VCaP (cell line): ENCODE measurements around the gene UPK3A.

Experiments
- H3K27ac ChIP-seq: fragments of 450-650 bp; 2 replicates; pipeline ENCODE4 v1.5.1; 2017
- TF ChIP-seq, protein P1 (sequence below): fragments of 450-650 bp; conservative IDR thresholded peaks from 2 replicates; pipeline ENCODE4 v1.5.1; 2017; ENCODE audit warnings: mild to moderate bottlenecking, moderate library complexity

UPK3A gene

DNA sequence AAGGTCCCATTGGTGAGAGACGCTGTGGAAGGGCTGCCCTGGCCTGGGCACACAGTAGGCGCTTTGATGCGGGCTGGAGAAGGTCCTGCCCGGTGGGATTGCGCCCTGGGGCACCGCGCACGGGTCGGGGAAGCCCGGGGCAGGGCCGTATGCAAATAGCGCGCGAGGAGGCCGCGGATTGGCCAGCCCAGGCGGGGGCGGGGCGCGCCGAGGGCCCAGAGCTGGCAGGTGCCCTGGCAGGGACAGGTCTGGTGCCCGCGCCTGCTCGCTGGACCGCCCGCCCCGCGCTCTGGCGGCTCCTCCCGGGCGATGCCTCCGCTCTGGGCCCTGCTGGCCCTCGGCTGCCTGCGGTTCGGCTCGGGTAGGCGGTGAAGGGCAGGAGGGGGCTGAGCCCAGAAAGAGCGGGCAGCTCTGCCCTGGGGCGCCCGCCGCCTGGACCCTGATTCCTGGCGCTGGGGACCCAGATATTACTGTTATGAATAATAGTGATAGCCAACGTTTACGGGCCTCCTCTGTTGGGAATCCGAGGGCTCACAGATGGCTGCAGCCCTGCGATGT, at the start of gene UPK3A:
UPK3A (plus strand) TSS at position 245 of the 558 bp plus-strand sequence; CDS start at position 310, 65 bp downstream.
- peak within 1 kb of the TSS; percentile 56 for H3K27ac ChIP-seq
- TF ChIP-seq, protein P1, sequence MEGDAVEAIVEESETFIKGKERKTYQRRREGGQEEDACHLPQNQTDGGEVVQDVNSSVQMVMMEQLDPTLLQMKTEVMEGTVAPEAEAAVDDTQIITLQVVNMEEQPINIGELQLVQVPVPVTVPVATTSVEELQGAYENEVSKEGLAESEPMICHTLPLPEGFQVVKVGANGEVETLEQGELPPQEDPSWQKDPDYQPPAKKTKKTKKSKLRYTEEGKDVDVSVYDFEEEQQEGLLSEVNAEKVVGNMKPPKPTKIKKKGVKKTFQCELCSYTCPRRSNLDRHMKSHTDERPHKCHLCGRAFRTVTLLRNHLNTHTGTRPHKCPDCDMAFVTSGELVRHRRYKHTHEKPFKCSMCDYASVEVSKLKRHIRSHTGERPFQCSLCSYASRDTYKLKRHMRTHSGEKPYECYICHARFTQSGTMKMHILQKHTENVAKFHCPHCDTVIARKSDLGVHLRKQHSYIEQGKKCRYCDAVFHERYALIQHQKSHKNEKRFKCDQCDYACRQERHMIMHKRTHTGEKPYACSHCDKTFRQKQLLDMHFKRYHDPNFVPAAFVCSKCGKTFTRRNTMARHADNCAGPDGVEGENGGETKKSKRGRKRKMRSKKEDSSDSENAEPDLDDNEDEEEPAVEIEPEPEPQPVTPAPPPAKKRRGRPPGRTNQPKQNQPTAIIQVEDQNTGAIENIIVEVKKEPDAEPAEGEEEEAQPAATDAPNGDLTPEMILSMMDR = no peak

DNA sequence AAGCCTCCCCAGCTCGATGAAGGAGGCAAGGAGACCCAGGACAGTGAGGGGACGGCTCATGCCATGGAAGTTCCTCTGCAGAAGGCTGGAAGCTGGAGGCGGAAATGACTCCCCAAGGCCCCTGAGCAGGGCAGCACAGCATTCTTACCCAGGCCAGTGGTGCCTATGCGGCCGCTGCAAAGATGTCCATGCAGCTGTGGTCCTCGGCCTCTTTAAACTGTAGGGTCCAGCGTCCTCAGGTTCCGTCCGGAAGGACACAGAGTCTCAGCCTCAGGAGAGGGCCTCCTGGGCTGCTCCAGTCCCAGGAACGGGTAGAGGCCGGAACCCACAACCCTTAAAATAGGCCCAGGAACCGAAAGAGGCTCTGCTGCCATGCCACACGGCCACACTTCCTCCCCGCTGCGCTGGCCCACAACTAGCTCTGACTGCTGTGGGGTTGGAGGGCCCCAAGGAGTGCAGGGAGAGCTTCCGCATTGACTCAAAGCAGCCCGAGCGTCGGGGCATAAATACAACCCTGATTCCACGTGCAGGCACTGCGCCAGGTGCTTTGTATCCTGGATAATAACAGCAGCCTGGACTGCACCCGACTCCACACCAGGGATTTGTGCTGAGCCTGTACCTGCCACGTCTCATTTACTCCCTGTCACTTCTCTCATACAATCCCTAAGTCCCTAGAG, 49.5 kb upstream of the UPK3A start:
- no peak overlapping the region for H3K27ac ChIP-seq
- TF ChIP-seq, protein P1 = no peak

DNA sequence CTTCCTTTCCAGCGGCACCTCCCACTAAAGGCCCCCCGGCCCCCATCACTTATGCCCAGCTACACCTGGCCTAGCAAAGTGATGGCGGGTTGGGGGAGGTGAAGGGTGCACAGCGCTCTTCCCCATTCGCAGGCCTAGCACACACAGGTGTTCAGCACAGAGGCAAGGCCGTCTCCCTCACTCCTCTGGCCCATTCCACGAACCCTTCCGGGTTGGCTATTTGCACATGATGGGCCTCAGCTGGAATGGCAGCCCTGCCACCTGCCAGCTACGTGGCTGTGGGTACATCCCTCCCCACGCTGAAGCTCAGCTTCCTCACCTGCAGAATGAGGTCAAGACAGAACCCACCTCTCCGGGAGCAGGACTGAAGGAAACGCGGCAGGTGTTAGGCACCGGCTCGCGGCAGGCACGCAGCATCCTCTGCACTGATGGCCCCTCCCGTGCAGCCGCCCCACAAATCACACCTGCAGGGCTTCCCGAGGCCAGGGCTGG, 48.9 kb upstream of the UPK3A start:
- no peak overlapping the region for H3K27ac ChIP-seq

DNA sequence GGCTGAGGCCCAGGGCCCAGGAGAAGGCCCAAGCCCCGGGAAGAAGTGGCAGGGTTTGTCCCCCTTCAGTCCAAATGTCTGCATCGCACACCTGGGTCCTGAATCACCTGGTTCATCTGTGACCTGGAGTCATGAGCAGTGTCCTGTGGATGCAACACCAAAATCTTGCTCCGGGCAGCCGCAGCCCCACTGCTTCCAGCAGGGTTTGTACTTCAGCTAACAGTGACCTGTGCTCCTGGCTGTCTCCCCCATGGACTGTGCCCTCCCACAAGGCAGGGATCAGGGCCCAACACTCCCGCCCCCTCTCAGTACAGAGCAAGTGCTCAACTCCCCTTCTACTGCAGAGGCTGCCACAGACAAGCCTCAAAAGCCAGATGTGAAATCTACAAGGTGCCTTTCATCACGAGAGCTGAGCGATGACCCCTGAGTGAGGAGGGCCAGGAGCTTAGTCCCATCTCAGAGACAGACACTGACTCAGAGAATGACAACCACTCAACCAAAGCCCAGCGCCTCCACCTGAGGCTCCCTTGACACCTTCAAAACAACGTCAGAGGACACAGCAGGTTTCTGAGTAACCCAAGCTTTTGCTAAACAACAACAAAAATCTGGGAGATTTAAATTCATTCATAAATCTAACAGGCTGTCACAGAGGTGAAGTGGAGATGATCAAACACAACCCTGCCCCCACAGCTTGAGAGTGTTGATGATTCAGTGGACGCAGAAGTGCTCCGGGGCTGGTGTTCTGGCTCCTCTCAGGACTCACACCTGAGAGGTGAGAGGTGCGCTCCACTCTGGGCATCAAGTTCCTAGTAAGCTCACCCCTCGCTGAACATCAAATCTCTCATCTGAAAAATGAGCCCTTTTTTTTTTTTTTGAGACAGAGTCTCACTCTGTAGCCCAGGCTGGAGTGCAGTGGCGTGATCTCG, 47.4 kb upstream of the UPK3A start:
- H3K27ac ChIP-seq = no peak overlapping the region
- TF ChIP-seq, protein P1 = no peak

More for the DNA sequence above, 48.9 kb upstream of the UPK3A start:
- TF ChIP-seq, protein P1 = no peak

DNA sequence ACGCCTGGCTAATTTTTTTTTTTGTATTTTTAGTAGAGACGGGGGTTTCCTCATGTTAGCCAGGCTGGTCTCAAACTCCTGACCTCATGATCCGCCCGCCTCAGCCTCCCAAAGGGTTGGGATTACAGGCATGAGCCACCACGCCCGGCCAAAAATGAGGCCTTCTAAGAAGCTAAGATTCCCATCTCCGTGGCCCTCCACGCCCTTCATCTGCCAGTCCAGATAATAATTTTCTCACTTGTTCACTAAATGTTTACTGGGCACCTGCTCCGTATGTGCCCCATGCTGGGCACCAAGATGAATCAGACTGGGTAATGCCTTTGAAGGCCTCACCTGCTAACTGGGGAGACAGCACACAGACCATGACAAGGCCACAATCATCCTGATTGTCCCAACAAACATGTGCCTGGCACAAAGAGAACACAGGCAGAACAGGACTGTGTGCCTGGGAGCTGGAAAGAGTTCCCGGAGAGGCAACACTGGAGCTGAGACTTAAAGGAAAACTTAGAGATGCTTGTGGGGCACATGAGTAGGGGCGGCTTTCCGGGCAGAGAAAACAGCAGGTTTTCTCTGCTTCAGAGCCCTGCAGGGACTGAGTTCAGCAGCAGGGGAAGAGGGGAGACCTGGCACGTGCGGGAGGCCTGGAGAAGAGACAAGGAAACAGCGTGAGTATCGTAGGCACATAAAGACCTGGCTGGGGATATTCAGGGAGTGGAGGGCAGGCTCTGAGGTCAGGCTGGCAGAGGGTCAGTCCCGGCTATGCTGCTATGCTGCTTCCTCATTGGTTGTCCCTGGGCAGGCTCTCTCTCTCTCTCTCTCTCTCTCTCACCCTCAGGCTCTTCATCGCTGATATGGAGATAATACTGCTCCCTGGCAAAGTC, 46.4 kb upstream of the UPK3A start:
- TF ChIP-seq, protein P1 = no peak
- H3K27ac ChIP-seq = no peak overlapping the region

DNA sequence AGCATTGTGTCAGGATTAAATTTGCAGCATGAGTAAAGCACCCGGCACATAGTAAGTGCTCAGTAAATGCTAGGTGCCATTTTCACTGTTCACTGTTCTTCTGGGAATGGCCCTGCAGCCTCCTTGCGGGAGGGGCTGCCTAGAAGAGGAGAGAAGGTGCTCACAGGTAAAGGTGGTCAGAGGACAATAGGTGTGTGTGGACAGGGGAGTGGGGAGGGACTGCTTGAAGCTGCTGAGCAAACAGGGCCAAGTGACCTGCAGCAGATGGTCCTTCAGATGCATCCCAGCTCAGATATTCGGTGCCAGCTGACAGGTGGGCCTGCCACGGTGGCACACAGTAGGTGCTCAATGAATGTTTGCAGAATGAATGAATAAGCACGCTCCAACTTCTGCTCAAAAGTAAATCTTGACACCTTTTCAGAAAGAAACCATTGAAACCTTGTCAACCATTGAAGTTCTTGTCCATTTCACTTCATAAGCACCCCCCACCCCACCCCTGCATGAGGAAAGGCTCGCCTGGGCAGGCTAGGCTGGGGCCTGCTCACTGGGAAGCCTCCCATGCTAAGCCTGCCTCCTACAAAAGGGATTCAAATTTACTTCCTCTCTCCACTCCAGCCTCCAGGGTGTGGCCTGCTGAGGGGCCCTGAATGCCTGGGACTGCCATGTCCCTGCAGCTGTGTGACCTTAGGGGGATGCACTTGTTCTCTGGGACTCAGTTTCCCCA, 45.6 kb upstream of the UPK3A start:
- H3K27ac ChIP-seq = no peak overlapping the region
- TF ChIP-seq, protein P1 = no peak
